Measurements from ENCODE around the gene ACTA2.

ACTA2 gene

DNA sequence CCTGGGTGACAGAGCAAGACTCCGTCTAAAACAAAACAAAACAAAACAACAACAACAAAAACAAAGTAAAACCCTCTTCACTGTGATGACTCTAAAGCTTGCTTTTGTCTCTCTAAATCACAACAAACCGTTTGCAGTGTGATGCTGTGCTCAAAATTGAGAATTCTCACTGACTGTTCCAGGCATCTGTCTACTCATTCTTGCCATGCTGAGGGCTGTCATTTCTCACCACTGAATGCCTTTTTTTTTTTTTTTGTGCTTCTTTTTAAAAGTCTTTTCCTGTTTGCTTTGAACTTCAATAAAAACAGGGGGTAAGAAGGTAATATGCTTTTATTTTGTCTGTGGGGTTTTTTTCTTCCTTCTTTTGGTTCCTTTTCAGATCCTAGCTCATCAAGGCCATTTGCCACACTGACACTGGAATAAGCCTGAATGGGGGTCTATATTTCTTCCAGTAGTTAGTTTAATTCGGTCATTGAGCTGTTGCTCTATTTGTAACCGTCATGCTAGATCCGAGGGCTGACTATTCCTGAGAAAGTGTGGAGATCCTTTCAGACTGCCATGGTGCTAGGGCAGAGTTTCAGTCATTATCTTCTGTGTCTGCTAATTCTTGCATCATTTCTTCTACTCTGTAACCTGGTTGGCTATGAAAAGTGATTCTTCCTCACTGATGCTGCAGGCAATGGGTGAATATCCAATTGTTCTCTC is 48.6 kb upstream of the ACTA2 start:
- peak; percentile 27; the same call in 2 of the 3 replicates for ATAC-seq

DNA sequence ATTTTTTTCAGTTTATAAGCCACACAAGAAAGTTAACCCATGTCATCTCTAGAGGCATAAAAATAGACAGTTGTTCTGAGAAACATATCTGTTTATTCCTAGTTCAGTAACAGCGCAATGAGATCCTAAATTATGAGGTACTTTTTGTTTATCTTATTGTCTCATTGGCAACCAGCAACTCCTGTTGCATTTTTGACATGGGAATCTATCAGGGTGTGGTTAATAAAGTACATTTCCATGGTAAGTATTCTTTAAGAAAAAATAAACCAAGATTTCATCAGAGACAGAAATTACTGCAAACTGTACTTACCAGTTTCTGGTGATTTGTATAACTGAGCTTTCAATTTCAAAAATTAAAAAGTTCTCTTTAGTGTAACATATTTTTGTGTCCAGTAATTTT is 47.1 kb upstream of the ACTA2 start:
- TF ChIP-seq ZNF8 (CRISPR knock-in tag; IDR thresholded peaks at IDR 0.05) (no peak), PPARA (CRISPR knock-in tag; IDR thresholded peaks at IDR 0.05; ENCODE audit: borderline replicate concordance) (no peak)
- ATAC-seq, result peak; percentile 19; the same call in 1 of the 3 replicates

More for the DNA sequence above, 48.6 kb upstream of the ACTA2 start:
- TF ChIP-seq ZFP30 (CRISPR knock-in tag; IDR thresholded peaks at IDR 0.05) (no peak), GLIS3 (CRISPR knock-in tag; IDR thresholded peaks at IDR 0.05) (no peak), CREB5 (CRISPR knock-in tag; IDR thresholded peaks at IDR 0.05; ENCODE audit: low read depth) (no peak), ZNF8 (CRISPR knock-in tag; IDR thresholded peaks at IDR 0.05) (no peak), TCF4 (CRISPR knock-in tag; IDR thresholded peaks at IDR 0.05; ENCODE audit: borderline replicate concordance) (no peak), PATZ1 (CRISPR knock-in tag; IDR thresholded peaks at IDR 0.05; ENCODE audit: borderline replicate concordance) (no peak), ZNF565 (CRISPR knock-in tag; conservative IDR thresholded peaks at IDR 0.05; ENCODE audit: low read depth) (no peak), PPARA (CRISPR knock-in tag; IDR thresholded peaks at IDR 0.05; ENCODE audit: borderline replicate concordance) (no peak), ZNF70 (CRISPR knock-in tag; IDR thresholded peaks at IDR 0.05) (no peak), BACH2 (CRISPR knock-in tag; IDR thresholded peaks at IDR 0.05; ENCODE audit: borderline replicate concordance) (no peak), SNAI2 (CRISPR knock-in tag; IDR thresholded peaks at IDR 0.05) (no peak), POU6F1 (CRISPR knock-in tag; IDR thresholded peaks at IDR 0.05; ENCODE audit: borderline replicate concordance, low read depth) (no peak), RARB (CRISPR knock-in tag; IDR thresholded peaks at IDR 0.05) (no peak), ARNTL (CRISPR knock-in tag; IDR thresholded peaks at IDR 0.05; ENCODE audit: borderline replicate concordance, low read depth) (no peak), OSR1 (CRISPR knock-in tag; IDR thresholded peaks at IDR 0.05) (no peak), ESRRG (CRISPR knock-in tag; IDR thresholded peaks at IDR 0.05) (no peak)

DNA sequence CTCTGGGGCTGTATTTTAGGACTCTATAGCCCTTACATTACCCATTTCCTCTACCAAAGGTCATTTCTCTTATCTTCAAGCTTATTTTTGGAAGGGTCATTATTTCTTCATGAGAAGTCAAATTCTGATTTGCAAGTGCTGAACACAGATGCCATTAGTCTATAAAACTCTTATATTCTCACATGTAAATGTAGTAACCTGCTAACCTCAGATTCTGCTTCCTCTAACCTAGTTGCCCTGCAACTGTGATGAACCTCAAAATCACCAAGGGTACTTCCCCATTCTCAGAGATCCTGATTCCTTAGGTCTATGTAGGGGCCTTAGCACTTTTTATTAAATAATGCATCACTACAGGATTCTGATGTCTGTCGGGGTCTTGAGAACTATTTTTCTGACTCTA is 44.4 kb upstream of the ACTA2 start:
- TF ChIP-seq ARNTL (CRISPR knock-in tag; IDR thresholded peaks at IDR 0.05; ENCODE audit: borderline replicate concordance, low read depth), result no peak
- no peak for TF ChIP-seq CSRNP3 (CRISPR knock-in tag; IDR thresholded peaks at IDR 0.05)
- TF ChIP-seq TOX (CRISPR knock-in tag; IDR thresholded peaks at IDR 0.05; ENCODE audit: borderline replicate concordance), result no peak
- ATAC-seq, result no peak

- ATAC-seq, result no peak
- TF ChIP-seq SNAI2 (CRISPR knock-in tag; IDR thresholded peaks at IDR 0.05), result no peak
Measured at GRCh38 chr10:88995156-88995876, 42.7 kb upstream of the ACTA2 start.

DNA sequence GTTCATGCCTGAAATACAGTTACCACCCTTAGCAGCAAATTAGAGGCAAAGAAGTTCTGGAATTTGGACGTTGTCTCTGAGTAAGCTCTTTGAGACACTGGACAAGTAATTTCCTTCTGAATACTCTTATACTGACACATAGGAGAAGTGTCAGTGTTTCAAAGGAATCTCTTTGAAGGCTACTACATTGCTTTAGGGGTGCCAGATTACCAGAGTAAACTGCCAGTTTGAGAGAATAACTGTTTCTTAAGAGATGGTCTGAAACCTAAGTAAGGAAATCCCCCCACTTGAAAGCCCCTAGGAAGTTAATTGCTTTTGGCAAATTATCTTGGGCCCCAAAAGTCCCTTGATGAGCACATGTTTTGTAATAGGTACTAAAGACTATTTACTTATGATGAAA is 41.4 kb upstream of the ACTA2 start:
- ATAC-seq, result no peak
- no peak for TF ChIP-seq ZFP30 (CRISPR knock-in tag; IDR thresholded peaks at IDR 0.05)
- no peak for TF ChIP-seq ZNF565 (CRISPR knock-in tag; conservative IDR thresholded peaks at IDR 0.05; ENCODE audit: low read depth)
- TF ChIP-seq CSRNP3 (CRISPR knock-in tag; IDR thresholded peaks at IDR 0.05), result no peak
- TF ChIP-seq OSR1 (CRISPR knock-in tag; IDR thresholded peaks at IDR 0.05), result no peak
- no peak for TF ChIP-seq CSDC2 (CRISPR knock-in tag; IDR thresholded peaks at IDR 0.05)
- no peak for TF ChIP-seq ZFP3 (CRISPR knock-in tag; IDR thresholded peaks at IDR 0.05)
- TF ChIP-seq SNAI2 (CRISPR knock-in tag; IDR thresholded peaks at IDR 0.05), result no peak
- TF ChIP-seq BACH2 (CRISPR knock-in tag; IDR thresholded peaks at IDR 0.05; ENCODE audit: borderline replicate concordance), result no peak
- TF ChIP-seq POU6F1 (CRISPR knock-in tag; IDR thresholded peaks at IDR 0.05; ENCODE audit: borderline replicate concordance, low read depth), result no peak
- TF ChIP-seq RARB (CRISPR knock-in tag; IDR thresholded peaks at IDR 0.05), result no peak
- TF ChIP-seq TOX (CRISPR knock-in tag; IDR thresholded peaks at IDR 0.05; ENCODE audit: borderline replicate concordance), result no peak

Data from SK-N-SH treated with all-trans-retinoic acid at 6 μM for 48 hours (cell line).